ENCODE results near the gene KRTAP4-12.
"Not testable (repeated sequence)": the region's sequence is repeated elsewhere in the genome, so short reads cannot be mapped to it uniquely, and the experiment has no call there.

DNA sequence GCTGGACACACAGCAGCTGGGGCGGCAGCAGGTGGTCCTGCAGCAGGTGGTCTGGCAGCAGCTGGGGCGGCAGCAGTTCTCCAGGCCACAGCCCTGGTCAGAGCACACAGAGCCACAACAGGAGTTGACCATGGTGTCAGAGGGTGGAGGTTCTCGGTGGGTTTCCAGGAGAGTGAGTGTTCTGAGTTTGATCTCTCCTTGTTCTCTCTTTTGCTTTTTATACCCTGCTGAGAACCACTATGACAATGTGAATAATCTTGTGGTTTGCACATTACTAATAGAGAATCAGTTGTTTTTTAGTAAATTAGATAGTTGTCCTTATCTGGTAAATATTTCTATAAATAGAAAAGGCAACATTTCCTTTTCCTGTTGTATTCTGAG, at the start of gene KRTAP4-12:
- TF ChIP-seq, protein P1, sequence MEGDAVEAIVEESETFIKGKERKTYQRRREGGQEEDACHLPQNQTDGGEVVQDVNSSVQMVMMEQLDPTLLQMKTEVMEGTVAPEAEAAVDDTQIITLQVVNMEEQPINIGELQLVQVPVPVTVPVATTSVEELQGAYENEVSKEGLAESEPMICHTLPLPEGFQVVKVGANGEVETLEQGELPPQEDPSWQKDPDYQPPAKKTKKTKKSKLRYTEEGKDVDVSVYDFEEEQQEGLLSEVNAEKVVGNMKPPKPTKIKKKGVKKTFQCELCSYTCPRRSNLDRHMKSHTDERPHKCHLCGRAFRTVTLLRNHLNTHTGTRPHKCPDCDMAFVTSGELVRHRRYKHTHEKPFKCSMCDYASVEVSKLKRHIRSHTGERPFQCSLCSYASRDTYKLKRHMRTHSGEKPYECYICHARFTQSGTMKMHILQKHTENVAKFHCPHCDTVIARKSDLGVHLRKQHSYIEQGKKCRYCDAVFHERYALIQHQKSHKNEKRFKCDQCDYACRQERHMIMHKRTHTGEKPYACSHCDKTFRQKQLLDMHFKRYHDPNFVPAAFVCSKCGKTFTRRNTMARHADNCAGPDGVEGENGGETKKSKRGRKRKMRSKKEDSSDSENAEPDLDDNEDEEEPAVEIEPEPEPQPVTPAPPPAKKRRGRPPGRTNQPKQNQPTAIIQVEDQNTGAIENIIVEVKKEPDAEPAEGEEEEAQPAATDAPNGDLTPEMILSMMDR (conservative IDR thresholded peaks at IDR 0.05): not testable (repeated sequence)
- not testable (repeated sequence) for TF ChIP-seq EZH2 (IDR thresholded peaks at IDR 0.05; ENCODE audit: low read depth)
